SU-DHL-6 (cell line): ENCODE data around the gene NFAT5.

Source experiments
- H2AFZ ChIP-seq: fragments of 200-600 bp; sonication (generic); 2 replicates; pipeline ENCODE4 v1.6.1; 2014; ENCODE audit warnings: low read depth, mild to moderate bottlenecking, moderate library complexity, mixed read lengths, antibody characterized with exemption, low read length; ENCODE audit not compliant: severe bottlenecking
- H3F3A ChIP-seq: fragments of 200-600 bp; shearing (Covaris generic); 2 replicates; pipeline ENCODE4 v1.6.0; 2016; ENCODE audit warnings: antibody characterized with exemption, mild to moderate bottlenecking; ENCODE audit not compliant: insufficient read depth
- H3K27ac ChIP-seq: fragments of 200-600 bp; sonication (generic); 2 replicates; pipeline ENCODE4 v1.5.1; 2016; ENCODE audit warnings: low read depth, mild to moderate bottlenecking, low read length, moderate library complexity, mixed read lengths
- H3K27me3 ChIP-seq: fragments of 200-600 bp; sonication (generic), shearing (Covaris generic); 2 replicates; pipeline ENCODE4 v1.6.0; 2014; ENCODE audit warnings: mild to moderate bottlenecking, low read length
- H3K36me3 ChIP-seq: fragments of 200-600 bp; sonication (generic); 2 replicates; pipeline ENCODE4 v1.6.1; 2014; ENCODE audit warnings: mild to moderate bottlenecking, low read length, mixed read lengths
- H3K4me2 ChIP-seq: fragments of 300-600, 200-600 bp; shearing (Covaris generic), sonication (generic); 2 replicates; pipeline ENCODE4 v1.6.0; 2014; ENCODE audit warnings: low read length, low read depth, mild to moderate bottlenecking; ENCODE audit not compliant: poor library complexity, severe bottlenecking
- H3K4me3 ChIP-seq: fragments of 200-600 bp; sonication (generic); 2 replicates; pipeline ENCODE4 v1.5.1; 2014; ENCODE audit warnings: antibody characterized with exemption, low read length, mild to moderate bottlenecking, mixed read lengths; ENCODE audit not compliant: insufficient read depth, poor library complexity, severe bottlenecking
- H3K79me2 ChIP-seq: fragments of 200-600 bp; sonication (generic); 2 replicates; pipeline ENCODE4 v1.6.1; 2014; ENCODE audit warnings: mild to moderate bottlenecking, low read length, moderate library complexity; ENCODE audit not compliant: insufficient read depth
- H3K9ac ChIP-seq: fragments of 200-600 bp; sonication (generic); 2 replicates; pipeline ENCODE4 v1.7.0; 2014; ENCODE audit warnings: mild to moderate bottlenecking, low read length
- H3K9me2 ChIP-seq: fragments of 200-600 bp; sonication (generic); replicated peaks from 2 replicates; pipeline ENCODE4 v1.6.1; 2014; ENCODE audit warnings: low read length; ENCODE audit not compliant: insufficient read depth
- H3K9me3 ChIP-seq: fragments of 200-600 bp; sonication (generic); 2 replicates; pipeline ENCODE4 v1.6.1; 2014; ENCODE audit warnings: low read length, mixed read lengths; ENCODE audit not compliant: insufficient read depth
- H4K20me1 ChIP-seq: fragments of 200-600 bp; sonication (generic); 2 replicates; pipeline ENCODE4 v1.6.1; 2014; ENCODE audit warnings: low read depth, mild to moderate bottlenecking, antibody characterized with exemption, low read length, moderate library complexity, mixed read lengths
- CTCF ChIP-seq: fragments of 200-600 bp; sonication (generic); IDR thresholded peaks from one replicate; pipeline ENCODE4 v1.5.1; 2017; ENCODE audit warnings: antibody characterized with exemption, mild to moderate bottlenecking, low read length, moderate library complexity; ENCODE audit not compliant: insufficient read depth, poor library complexity, severe bottlenecking
- EZH2phosphoT487 ChIP-seq: fragments of 200-600 bp; sonication (generic), shearing (Covaris generic); conservative IDR thresholded peaks from 2 replicates; pipeline ENCODE4 v1.6.1; 2018; ENCODE audit warnings: mild to moderate bottlenecking, antibody characterized with exemption, low read length, moderate library complexity, mixed read lengths

NFAT5 gene

GRCh38 chr16:69522041-69522578 is 43.7 kb upstream of the NFAT5 start:
- H2AFZ ChIP-seq = peak overlapping the region; percentile 68

GRCh38 chr16:69522732-69523404 is 42.9 kb upstream of the NFAT5 start:
- H3F3A ChIP-seq = no peaks in the 10 kb centered on the region
- no peaks in the 10 kb centered on the region for H4K20me1 ChIP-seq
- H3K9me3 ChIP-seq = no peaks in the 10 kb centered on the region
- H3K27me3 ChIP-seq = no peaks in the 10 kb centered on the region
- no peaks in the 10 kb centered on the region for H3K9me2 ChIP-seq
- no peak overlapping the region for H3K4me3 ChIP-seq
- H2AFZ ChIP-seq = peak overlapping the region; percentile 68
- H3K36me3 ChIP-seq = no peaks in the 10 kb centered on the region
- H3K27ac ChIP-seq = no peak overlapping the region
- TF ChIP-seq EZH2phosphoT487 (no peak), CTCF (no peak)
- H3K9ac ChIP-seq = no peak overlapping the region
- H3K4me2 ChIP-seq = no peak overlapping the region
- H3K79me2 ChIP-seq = no peaks in the 10 kb centered on the region

More at GRCh38 chr16:69522041-69522578, 43.7 kb upstream of the NFAT5 start:
- no peaks in the 10 kb centered on the region for H3K79me2 ChIP-seq
- no peaks in the 10 kb centered on the region for H3K27me3 ChIP-seq
- H3K9me3 ChIP-seq = no peaks in the 10 kb centered on the region
- no peak overlapping the region for H3K4me2 ChIP-seq
- no peak for TF ChIP-seq EZH2phosphoT487
- no peaks in the 10 kb centered on the region for H3F3A ChIP-seq
- H3K27ac ChIP-seq = no peak overlapping the region
- no peak overlapping the region for H3K4me3 ChIP-seq
- no peak overlapping the region for H3K9ac ChIP-seq
- no peaks in the 10 kb centered on the region for H3K36me3 ChIP-seq
- no peaks in the 10 kb centered on the region for H3K9me2 ChIP-seq
- no peaks in the 10 kb centered on the region for H4K20me1 ChIP-seq

GRCh38 chr16:69523566-69524305 is 42.0 kb upstream of the NFAT5 start:
- Histone ChIP-seq H3K4me3 (no peak overlapping the region), H3K27ac (no peak overlapping the region), H3K27me3 (no peaks in the 10 kb centered on the region)

More at GRCh38 chr16:69523566-69524305, 42.0 kb upstream of the NFAT5 start:
- Histone ChIP-seq H2AFZ (peak overlapping the region; percentile 68), H4K20me1 (no peaks in the 10 kb centered on the region), H3K79me2 (no peaks in the 10 kb centered on the region), H3K4me2 (no peak overlapping the region), H3K36me3 (no peaks in the 10 kb centered on the region), H3K9me2 (no peaks in the 10 kb centered on the region), H3K9ac (no peak overlapping the region), H3K9me3 (no peaks in the 10 kb centered on the region), H3F3A (no peaks in the 10 kb centered on the region)
- no peak for TF ChIP-seq EZH2phosphoT487
- TF ChIP-seq CTCF = no peak
